Smooth muscle cell (in vitro differentiated cells): ENCODE measurements around the gene SWSAP1. TPM values are rescaled to one million over a fixed set of nuclear protein-coding genes. Genes with fewer than 3 reads are reported as not detected.
"Not testable (repeated sequence)": the region's sequence is repeated elsewhere in the genome, so short reads cannot be mapped to it uniquely, and the experiment has no call there.

Experiments used
- DNase-seq: peaks from one replicate; lab custom pipeline; 2025; ENCODE audit not compliant: unreplicated experiment; lab: John Stamatoyannopoulos, UW
- H2AFZ ChIP-seq: fragments of 200-600 bp; sonication (generic); 2 replicates; pipeline ENCODE4 v1.6.0; 2016; ENCODE audit warnings: antibody characterized with exemption, low read depth, mild to moderate bottlenecking
- H3F3A ChIP-seq: fragments of 200-600 bp; sonication (generic); 2 replicates; pipeline ENCODE4 v1.6.0; 2017; ENCODE audit warnings: antibody characterized with exemption, low read depth
- H3K27ac ChIP-seq: fragments of 200-600 bp; sonication (generic); 2 replicates; pipeline ENCODE4 v1.5.1; 2016; ENCODE audit warnings: low read depth, mild to moderate bottlenecking
- H3K27me3 ChIP-seq: fragments of 200-600 bp; sonication (generic); 2 replicates; pipeline ENCODE4 v1.6.1; 2016; ENCODE audit warnings: low read depth, mild to moderate bottlenecking
- H3K36me3 ChIP-seq: fragments of 200-600 bp; sonication (generic); 2 replicates; pipeline ENCODE4 v1.5.1; 2016; ENCODE audit warnings: low read depth
- H3K4me1 ChIP-seq: fragments of 200-600 bp; sonication (generic); 2 replicates; pipeline ENCODE4 v1.5.1; 2016; ENCODE audit warnings: low read depth
- H3K4me2 ChIP-seq: fragments of 200-600 bp; sonication (generic); 2 replicates; pipeline ENCODE4 v1.6.0; 2016; ENCODE audit warnings: mild to moderate bottlenecking
- H3K4me3 ChIP-seq: fragments of 200-600 bp; sonication (generic); 2 replicates; pipeline ENCODE4 v1.5.1; 2016; ENCODE audit warnings: mild to moderate bottlenecking
- H3K79me2 ChIP-seq: fragments of 200-600 bp; sonication (generic); 2 replicates; pipeline ENCODE4 v1.6.0; 2016; ENCODE audit warnings: low read depth, mild to moderate bottlenecking
- H3K9ac ChIP-seq: fragments of 200-600 bp; sonication (generic); 2 replicates; pipeline ENCODE4 v1.6.0; 2016; ENCODE audit warnings: low read depth
- H3K9me3 ChIP-seq: fragments of 200-600 bp; sonication (generic); replicated peaks from 2 replicates; pipeline ENCODE4 v1.5.1; 2016; ENCODE audit warnings: low read depth
- H4K20me1 ChIP-seq: fragments of 200-600 bp; sonication (generic); 2 replicates; pipeline ENCODE4 v1.6.0; 2016; ENCODE audit warnings: low read depth
- CTCF ChIP-seq: fragments of 200-600 bp; sonication (generic); IDR thresholded peaks from 2 replicates; pipeline ENCODE4 v1.5.1; 2017; ENCODE audit warnings: borderline replicate concordance, mild to moderate bottlenecking, antibody characterized with exemption; ENCODE audit not compliant: insufficient read depth, poor library complexity, severe bottlenecking
- WGBS: methylation state at CpG from one replicate; pipeline ENCODE4 v1.1.7; 2016; ENCODE audit warnings: low lambda C conversion rate; 5-methylcytosine and 5-hydroxymethylcytosine counted together
- polyA plus RNA-seq: library from polyadenylated mRNA; unstranded; fragments of >200 nt; fragmentation: Nextera tagmentation; extraction: Ambion mirVana; gene quantifications from 2 replicates; pipeline ENCODE4 v1.2.1, GENCODE V29; 2016
- total RNA-seq: library from RNA; depleted of rRNA; stranded (reverse); fragments of >200 nt; gene quantifications from 2 replicates; pipeline ENCODE4 v1.2.3, GENCODE V29; 2014

SWSAP1 gene
- total and polyA plus RNA-seq, 2 experiments from 2014 or later, result 0.99 to 2.8 TPM

DNA sequence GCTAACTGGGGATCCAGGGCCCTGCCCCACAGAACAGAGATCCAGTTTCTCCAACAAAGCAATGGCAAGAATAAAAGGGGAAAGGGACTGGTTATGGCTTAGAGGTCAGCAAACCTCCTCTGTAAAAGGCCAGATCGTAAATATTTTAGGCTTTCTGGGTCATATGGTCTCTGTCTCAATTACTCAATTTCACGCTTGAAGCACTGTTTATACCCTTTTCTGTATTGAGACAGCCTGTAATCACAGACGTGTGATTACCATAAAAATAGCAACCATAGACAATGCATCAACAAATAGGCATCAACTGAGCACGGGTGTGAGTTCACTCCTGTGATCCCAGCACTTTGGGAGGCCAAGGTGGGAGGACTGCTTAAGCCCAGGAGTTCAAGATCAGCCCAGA, 44.3 kb upstream of the SWSAP1 start:
- Histone ChIP-seq H3K4me1 (no peaks in the 10 kb centered on the region), H3K79me2 (no peaks in the 10 kb centered on the region), H3K4me3 (no peak overlapping the region), H3K9me3 (no peaks in the 10 kb centered on the region), H3K27me3 (no peaks in the 10 kb centered on the region), H4K20me1 (no peaks in the 10 kb centered on the region), H3K4me2 (no peak overlapping the region), H3K27ac (no peak overlapping the region), H3K9ac (no peak overlapping the region), H2AFZ (no peak overlapping the region), H3K36me3 (peaks cover 4% of the 10 kb centered on the region), H3F3A (no peaks in the 10 kb centered on the region)
- no peak for DNase-seq
- 70% methylated on average over 4 of the region's 4 CpGs for WGBS
- TF ChIP-seq CTCF, result no peak

- Histone ChIP-seq H3K27ac (no peak overlapping the region), H3K4me3 (no peak overlapping the region), H3K9me3 (no peaks in the 10 kb centered on the region), H3K79me2 (no peaks in the 10 kb centered on the region), H4K20me1 (no peaks in the 10 kb centered on the region), H3F3A (no peaks in the 10 kb centered on the region), H3K4me2 (no peak overlapping the region), H3K27me3 (no peaks in the 10 kb centered on the region), H2AFZ (no peak overlapping the region), H3K9ac (no peak overlapping the region), H3K4me1 (no peaks in the 10 kb centered on the region), H3K36me3 (peaks cover 6% of the 10 kb centered on the region)
- DNase-seq, result no peak
- WGBS, result 92% methylated on average over 4 of the region's 4 CpGs
- no peak for TF ChIP-seq CTCF
These were observed 43.0 kb upstream of the SWSAP1 start for GRCh38 chr19:11331502-11331901.

- WGBS, result 98% methylated on average over 5 of the region's 5 CpGs
- H3K9me3 ChIP-seq, result no peaks in the 10 kb centered on the region
- no peaks in the 10 kb centered on the region for H3F3A ChIP-seq
- H3K4me1 ChIP-seq, result no peaks in the 10 kb centered on the region
- no peaks in the 10 kb centered on the region for H3K79me2 ChIP-seq
- H4K20me1 ChIP-seq, result no peaks in the 10 kb centered on the region
- no peaks in the 10 kb centered on the region for H3K27me3 ChIP-seq
- H3K4me2 ChIP-seq, result no peak overlapping the region
- H3K4me3 ChIP-seq, result no peak overlapping the region
- H3K36me3 ChIP-seq, result peaks cover 6% of the 10 kb centered on the region
- TF ChIP-seq CTCF, result no peak
- H2AFZ ChIP-seq, result no peak overlapping the region
- no peak overlapping the region for H3K9ac ChIP-seq
- H3K27ac ChIP-seq, result no peak overlapping the region
- no peak for DNase-seq
These were observed 41.6 kb upstream of the SWSAP1 start for GRCh38 chr19:11332822-11333221.

DNA sequence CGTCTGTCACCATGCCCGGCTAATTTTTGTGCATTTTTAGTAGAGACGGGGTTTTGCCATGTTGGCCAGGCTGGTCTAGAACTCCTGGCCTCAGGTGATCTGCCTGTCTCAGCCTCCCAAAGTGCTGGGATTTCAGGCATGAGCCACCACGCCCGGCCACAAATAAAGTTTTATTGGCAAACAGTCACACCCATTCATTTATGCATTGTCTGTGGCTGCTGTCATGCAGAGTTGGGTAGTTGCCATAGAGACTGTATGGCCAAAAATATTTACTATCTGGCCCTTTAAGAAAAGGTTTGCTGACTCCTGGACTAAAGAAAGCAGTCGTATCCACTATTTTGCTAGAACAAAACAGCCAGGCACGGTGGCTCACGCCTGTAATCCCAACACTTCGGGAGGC, 40.6 kb upstream of the SWSAP1 start:
- DNase-seq, H3K79me2 ChIP-seq, H3K4me1 ChIP-seq, H3K27ac ChIP-seq, H4K20me1 ChIP-seq, H3K4me3 ChIP-seq, H3K4me2 ChIP-seq, H3K9me3 ChIP-seq, H3F3A ChIP-seq, H3K9ac ChIP-seq, H2AFZ ChIP-seq, H3K27me3 ChIP-seq, H3K36me3 ChIP-seq: not testable (repeated sequence)
- WGBS, result 90% methylated on average over 9 of the region's 9 CpGs
